Psoas muscle (tissue), 8 donors: ENCODE data around the gene FSTL4. TPM values are rescaled to one million over a fixed set of nuclear protein-coding genes. Genes with fewer than 3 reads are reported as not detected.

Source experiments
- ATAC-seq, 4 donors: fragments of 200-7000 bp; cut with Tn5 transposase; one replicate each; pipeline ENCODE4 v1.9.1; 2020; ENCODE audit warnings: moderate library complexity in 3 of 4, mild to moderate bottlenecking in 2 of 4
- DNase-seq, 2 donors: peaks; one replicate each; pipeline ENCODE4 v3.0.0-alpha.2; 2020
- H3K27ac ChIP-seq: fragments of 200-600 bp; one replicate; pipeline ENCODE4 v1.8.0; 2022
- H3K27me3 ChIP-seq, 3 donors: fragments of 200-600 bp in 1 of 3; one replicate each; pipeline versions ENCODE4 v1.6.1 to v1.8.0; 2013 to 2022; ENCODE audit warnings: low read length in 2 of 3, mild to moderate bottlenecking in 2 of 3, moderate library complexity in 1 of 3; ENCODE audit not compliant: insufficient read depth in 3 of 3
- H3K36me3 ChIP-seq, 2 donors: fragments of 200-600 bp in 1 of 2; one replicate each; pipeline versions ENCODE4 v1.6.1 to v1.8.0; 2013 to 2022; ENCODE audit warnings: low read depth in 1 of 2, mild to moderate bottlenecking in 1 of 2, moderate library complexity in 1 of 2; ENCODE audit not compliant: insufficient read depth in 1 of 2
- H3K4me1 ChIP-seq: fragments of 200-600 bp; one replicate; pipeline ENCODE4 v1.8.0; 2022
- H3K4me3 ChIP-seq: fragments of 200-600 bp; one replicate; pipeline ENCODE4 v1.8.0; 2022; ENCODE audit warnings: mild to moderate bottlenecking
- H3K9me3 ChIP-seq: fragments of 200-600 bp; one replicate; pipeline ENCODE4 v1.8.0; 2022
- WGBS, 3 donors: extraction: QIAGEN DNeasy Blood & Tissue Kit; methylation state at CpG; one replicate each; pipeline versions ENCODE4 v1.1.6 to v1.1.7; 2013; 5-methylcytosine and 5-hydroxymethylcytosine counted together
- intact Hi-C, 2 donors: fragments of 100-400 bp; cut with DNase I; formaldehyde crosslinking; loops; one replicate each; pipeline versions ENCODE4 v1.11.0 to v1.14.2; 2022
- polyA plus RNA-seq, 3 donors: library from polyadenylated mRNA; stranded (reverse); fragments of 200-250 nt; gene quantifications; one replicate each; pipeline ENCODE4 v1.2.3, GENCODE V29; 2013
- total RNA-seq, 4 donors: library from RNA; stranded (reverse); fragmentation: NEBNext Ultra II Directional in 2 of 4; extraction: Animal tissue kit (Norgen Biotek cat#: 25700) in 2 of 4; gene quantifications; one replicate each; pipeline versions ENCODE4 v1.2.1 to v1.2.4, GENCODE V29; 2021 to 2023
- TF ChIP-seq, protein P1 (sequence below): fragments of 200-600 bp; IDR thresholded peaks from one replicate; pipeline ENCODE4 v1.8.0; 2022; ENCODE audit warnings: antibody characterized with exemption
- donor health status: healthy with polysubstance abuse.
- donor health status: DM: no; HTN: no; CAD: no; lungs with moderate emphysema.
- donor health status: Bipolar disorder and iron deficiency.
- donor health status: healthy.
- donor health status: DM: yes; HTN: yes; CAD: no.
- donor health status: DM: no; HTN: no; CAD: no.
- donor health status: DM: no; HTN: no; CAD: no.
- donor health status: DM: yes; HTN: yes; CAD: no.

FSTL4 gene
- total and polyA plus RNA-seq, 7 donors: 0.07 to 0.81 (median 0.24) TPM

GRCh38 chr5:133520062-133520461 lies 92.3 kb downstream of the FSTL4 start:
- H3K9me3 ChIP-seq: no peaks in the 10 kb centered on the region
- no peak overlapping the region for H3K4me3 ChIP-seq
- intact Hi-C loops: no loop called here
- H3K27me3 ChIP-seq: peaks cover 0 to 2% (median 0%) of the 10 kb centered on the region in 3 donors
- ATAC-seq (no peak), DNase-seq (no peak)
- no peak overlapping the region for H3K27ac ChIP-seq
- no peaks in the 10 kb centered on the region for H3K36me3 ChIP-seq
- TF ChIP-seq, protein P1, sequence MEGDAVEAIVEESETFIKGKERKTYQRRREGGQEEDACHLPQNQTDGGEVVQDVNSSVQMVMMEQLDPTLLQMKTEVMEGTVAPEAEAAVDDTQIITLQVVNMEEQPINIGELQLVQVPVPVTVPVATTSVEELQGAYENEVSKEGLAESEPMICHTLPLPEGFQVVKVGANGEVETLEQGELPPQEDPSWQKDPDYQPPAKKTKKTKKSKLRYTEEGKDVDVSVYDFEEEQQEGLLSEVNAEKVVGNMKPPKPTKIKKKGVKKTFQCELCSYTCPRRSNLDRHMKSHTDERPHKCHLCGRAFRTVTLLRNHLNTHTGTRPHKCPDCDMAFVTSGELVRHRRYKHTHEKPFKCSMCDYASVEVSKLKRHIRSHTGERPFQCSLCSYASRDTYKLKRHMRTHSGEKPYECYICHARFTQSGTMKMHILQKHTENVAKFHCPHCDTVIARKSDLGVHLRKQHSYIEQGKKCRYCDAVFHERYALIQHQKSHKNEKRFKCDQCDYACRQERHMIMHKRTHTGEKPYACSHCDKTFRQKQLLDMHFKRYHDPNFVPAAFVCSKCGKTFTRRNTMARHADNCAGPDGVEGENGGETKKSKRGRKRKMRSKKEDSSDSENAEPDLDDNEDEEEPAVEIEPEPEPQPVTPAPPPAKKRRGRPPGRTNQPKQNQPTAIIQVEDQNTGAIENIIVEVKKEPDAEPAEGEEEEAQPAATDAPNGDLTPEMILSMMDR: no peak
- WGBS, 3 donors: 55 to 63% (median 62%) methylated on average over 4 of the region's 4 CpGs
- no peaks in the 10 kb centered on the region for H3K4me1 ChIP-seq

GRCh38 chr5:133519191-133519590 lies 93.2 kb downstream of the FSTL4 start:
- no peaks in the 10 kb centered on the region for H3K36me3 ChIP-seq

GRCh38 chr5:133514456-133514855 lies 97.9 kb downstream of the FSTL4 start:
- no peaks in the 10 kb centered on the region for H3K9me3 ChIP-seq
- H3K36me3 ChIP-seq: no peaks in the 10 kb centered on the region
- no peak for DNase-seq
- H3K4me1 ChIP-seq: no peaks in the 10 kb centered on the region
- 59 to 89% (median 86%) methylated on average over 1 of the region's 1 CpG for WGBS, 3 donors
- no peak for ATAC-seq
- intact Hi-C loops: no loop called here
- no peak overlapping the region for H3K4me3 ChIP-seq
- H3K27me3 ChIP-seq: no peaks in the 10 kb centered on the region
- H3K27ac ChIP-seq: no peak overlapping the region
- TF ChIP-seq, protein P1: no peak

More at GRCh38 chr5:133519191-133519590, 93.2 kb downstream of the FSTL4 start:
- TF ChIP-seq, protein P1: no peak
- intact Hi-C loops: no loop called here
- H3K4me1 ChIP-seq: no peaks in the 10 kb centered on the region
- 63 to 71% (median 67%) methylated on average over 8 of the region's 8 CpGs for WGBS, 3 donors
- ATAC-seq (no peak), DNase-seq (no peak)
- H3K27ac ChIP-seq: no peak overlapping the region
- H3K9me3 ChIP-seq: no peaks in the 10 kb centered on the region
- no peak overlapping the region for H3K4me3 ChIP-seq
- H3K27me3 ChIP-seq: peaks cover 0 to 2% (median 0%) of the 10 kb centered on the region in 3 donors

DNA sequence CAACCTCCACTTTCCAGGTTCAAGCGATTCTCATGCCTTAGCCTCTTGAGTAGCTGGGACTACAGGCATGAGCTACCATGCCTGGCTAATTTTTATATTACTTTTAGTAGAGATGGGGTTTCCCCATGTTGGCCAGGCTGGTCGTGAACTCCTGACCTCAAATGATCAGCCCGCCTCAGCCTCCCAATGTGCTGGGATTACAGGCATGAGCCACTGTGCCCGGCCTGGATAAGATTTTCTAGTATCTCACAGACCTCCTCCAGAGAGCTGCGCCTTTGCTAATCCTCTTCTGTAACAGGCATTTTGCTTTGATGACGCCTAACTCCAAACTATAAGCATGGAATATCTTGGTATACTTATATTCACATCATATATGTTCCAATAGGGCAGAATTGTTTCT lies 99.4 kb downstream of the FSTL4 start:
- 87 to 88% (median 88%) methylated on average over 6 of the region's 6 CpGs for WGBS, 3 donors
- H3K4me3 ChIP-seq: no peak overlapping the region
- intact Hi-C loops: no loop called here
- no peaks in the 10 kb centered on the region for H3K9me3 ChIP-seq
- no peak for DNase-seq
- no peak for ATAC-seq
- no peak overlapping the region for H3K27ac ChIP-seq
- no peaks in the 10 kb centered on the region for H3K4me1 ChIP-seq
- no peaks in the 10 kb centered on the region for H3K27me3 ChIP-seq
- H3K36me3 ChIP-seq: no peaks in the 10 kb centered on the region
- TF ChIP-seq, protein P1: no peak

GRCh38 chr5:133511653-133512235 lies 100.6 kb downstream of the FSTL4 start:
- no peak overlapping the region for H3K27ac ChIP-seq
- intact Hi-C loops: no loop called here
- H3K4me1 ChIP-seq: no peaks in the 10 kb centered on the region
- WGBS, 3 donors: 86 to 92% (median 92%) methylated on average over 7 of the region's 7 CpGs
- ATAC-seq (no peak), DNase-seq (no peak)
- no peak overlapping the region for H3K4me3 ChIP-seq
- TF ChIP-seq, protein P1: no peak
- H3K9me3 ChIP-seq: no peaks in the 10 kb centered on the region
- no peaks in the 10 kb centered on the region for H3K36me3 ChIP-seq
- no peaks in the 10 kb centered on the region for H3K27me3 ChIP-seq
